Right hindlimb (tissue), 1 donor: Measurements from ENCODE around the gene SLC5A12.
"Not testable (repeated sequence)": the region's sequence is repeated elsewhere in the genome, so short reads cannot be mapped to it uniquely, and the experiment has no call there.

Source experiments
- DNase-seq: peaks from one replicate; pipeline ENCODE4 v3.0.0-alpha.2; 2018

Gene SLC5A12

DNA sequence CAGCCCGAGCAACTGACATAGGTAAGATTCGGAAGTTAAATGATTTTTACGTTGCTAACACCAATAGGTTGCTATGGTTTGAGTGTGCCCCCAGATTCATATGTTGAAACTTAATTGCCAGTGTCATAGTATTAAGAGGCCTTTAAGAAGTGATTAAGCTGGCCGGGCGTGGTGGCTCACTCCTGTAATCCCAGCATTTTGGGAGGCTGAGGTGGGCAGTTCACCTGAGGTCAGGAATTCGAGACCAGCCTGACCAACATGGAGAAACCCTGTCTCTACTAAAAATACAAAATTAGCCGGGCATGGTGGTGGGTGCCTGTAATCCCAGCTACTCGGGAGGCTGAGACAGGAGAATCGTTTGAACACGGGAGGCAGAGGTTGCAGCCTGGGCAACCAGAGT is 78.5 kb downstream of the SLC5A12 start:
- DNase-seq = not testable (repeated sequence)

- no peak for DNase-seq
Measured at GRCh38 chr11:26632691-26633159, 89.1 kb downstream of the SLC5A12 start.

DNA sequence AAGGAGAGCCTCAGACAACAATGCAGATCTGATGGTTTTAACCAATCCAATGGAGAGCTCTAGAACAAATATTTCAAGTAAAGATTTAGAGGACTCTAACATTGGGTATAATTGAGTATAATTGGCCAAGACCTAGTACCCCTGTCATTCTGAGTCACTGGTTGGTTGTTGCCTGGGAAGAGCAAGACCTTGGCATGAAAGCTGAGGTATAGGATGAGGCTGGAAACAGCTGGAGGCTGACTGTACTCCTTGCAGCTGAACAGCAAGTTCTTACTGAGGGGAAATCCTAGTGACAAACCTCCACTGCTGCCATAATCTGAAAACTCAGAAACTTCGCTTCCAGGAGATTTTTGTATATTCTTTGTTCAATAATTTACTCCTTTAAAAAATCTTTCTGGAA is 95.5 kb downstream of the SLC5A12 start:
- no peak for DNase-seq

DNA sequence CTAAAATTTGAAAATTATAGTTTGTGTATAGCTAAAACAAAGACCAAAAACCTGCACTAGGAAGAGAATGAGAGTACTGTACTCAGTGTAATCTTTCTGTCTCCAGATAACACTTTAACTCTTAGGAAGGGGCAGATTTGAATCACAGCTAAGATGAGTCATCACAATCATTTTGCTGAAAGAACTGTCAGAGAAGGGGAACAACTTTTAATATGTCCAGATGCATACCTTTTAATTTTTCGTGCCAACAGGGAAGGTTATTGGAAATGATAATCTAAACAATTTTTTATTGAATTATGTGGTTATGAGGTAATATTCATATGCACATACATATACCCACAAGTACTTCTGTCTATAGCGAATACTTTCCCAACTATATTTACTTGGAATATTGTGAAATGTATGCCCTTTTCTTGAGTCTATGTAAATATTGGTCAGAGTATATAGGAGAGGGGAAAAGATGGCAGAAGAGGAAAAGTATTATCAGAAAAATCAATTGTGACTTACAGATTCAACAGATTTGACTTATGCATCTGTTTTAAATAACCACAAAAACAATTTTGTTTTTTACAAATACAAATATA is 98.7 kb downstream of the SLC5A12 start:
- no peak for DNase-seq

GRCh38 chr11:26622181-26622580 is 99.7 kb downstream of the SLC5A12 start:
- no peak for DNase-seq

DNA sequence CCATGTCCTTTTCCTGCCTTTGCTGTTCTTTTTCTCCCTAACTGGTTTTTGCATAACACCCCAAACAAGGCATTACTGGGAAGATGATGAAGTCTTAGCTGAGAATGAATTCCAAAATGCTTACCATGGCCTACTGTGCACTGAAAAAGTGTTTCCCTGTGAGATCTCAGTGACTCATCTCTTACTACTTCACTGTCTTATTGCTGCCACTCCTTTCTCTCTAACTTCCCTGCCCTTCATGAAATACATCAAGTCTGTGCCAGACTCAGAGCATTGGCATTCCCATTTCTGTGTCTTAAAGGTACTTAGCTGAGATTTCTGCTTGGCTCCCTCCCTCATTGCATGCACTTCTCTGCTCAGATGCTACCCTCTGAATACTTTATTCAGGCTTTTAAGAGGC is 100.7 kb downstream of the SLC5A12 start:
- no peak for DNase-seq

- DNase-seq = no peak
Measured at GRCh38 chr11:26620282-26621045, 101.4 kb downstream of the SLC5A12 start.

DNA sequence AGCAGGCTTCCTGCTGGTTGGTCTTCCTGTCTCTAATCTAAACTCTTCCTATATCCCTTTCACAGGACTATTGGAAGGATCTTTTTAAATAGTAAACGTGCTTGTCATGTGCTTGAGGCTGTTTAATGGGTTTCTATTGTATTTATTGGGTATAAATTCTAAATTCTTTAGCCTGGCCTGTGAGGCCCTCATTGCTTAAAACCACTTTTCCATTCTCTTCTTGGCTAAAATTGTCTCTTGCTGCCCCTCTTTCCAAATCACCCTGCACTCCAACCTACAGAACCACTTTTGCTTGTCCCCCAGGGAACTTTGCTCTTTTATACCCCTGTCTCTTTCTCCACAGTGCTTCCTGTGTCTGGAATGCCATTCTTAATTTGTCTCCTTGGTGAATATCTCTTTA is 103.4 kb downstream of the SLC5A12 start:
- no peak for DNase-seq
